Neural cell (in vitro differentiated cells): Measurements from ENCODE around the gene MST1. TPM values are rescaled to one million over a fixed set of nuclear protein-coding genes. Genes with fewer than 3 reads are reported as not detected.

Experiments
- H2AFZ ChIP-seq: fragments of 200-600, 300-800 bp; sonication (generic), shearing (Covaris generic); 2 replicates; pipeline ENCODE4 v1.6.0; 2014; ENCODE audit warnings: low read depth, mild to moderate bottlenecking, antibody characterized with exemption, low read length, moderate library complexity
- H3F3A ChIP-seq: fragments of 200-600 bp; shearing (Covaris generic); 2 replicates; pipeline ENCODE4 v1.6.1; 2016; ENCODE audit warnings: mild to moderate bottlenecking, moderate library complexity, mixed read lengths, antibody characterized with exemption, low read length; ENCODE audit not compliant: insufficient read depth, poor library complexity, severe bottlenecking
- H3K27ac ChIP-seq: fragments of 200-600, 300-800 bp; sonication (generic), shearing (Covaris generic); 2 replicates; pipeline ENCODE4 v1.5.1; 2014; ENCODE audit warnings: mild to moderate bottlenecking, low read length, moderate library complexity
- H3K27me3 ChIP-seq: fragments of 300-800, 200-600 bp; sonication (generic), shearing (Covaris generic); 2 replicates; pipeline ENCODE4 v1.6.0; 2014; ENCODE audit warnings: mild to moderate bottlenecking, low read depth, low read length, moderate library complexity; ENCODE audit not compliant: insufficient read depth
- H3K36me3 ChIP-seq: fragments of 300-800, 200-600 bp; sonication (generic), shearing (Covaris generic); 2 replicates; pipeline ENCODE4 v1.5.1; 2014; ENCODE audit warnings: mild to moderate bottlenecking, antibody characterized with exemption, low read length, moderate library complexity; ENCODE audit not compliant: insufficient read depth
- H3K4me2 ChIP-seq: fragments of 300-800, 200-600 bp; sonication (generic), shearing (Covaris generic); 2 replicates; pipeline ENCODE4 v1.6.0; 2014; ENCODE audit warnings: mild to moderate bottlenecking, low read length
- H3K4me3 ChIP-seq: fragments of 300-800, 200-600 bp; sonication (generic), shearing (Covaris generic); 2 replicates; pipeline ENCODE4 v1.5.1; 2014; ENCODE audit warnings: mild to moderate bottlenecking, low read length, moderate library complexity
- H3K79me2 ChIP-seq: fragments of 200-600 bp; shearing (Covaris generic); replicated peaks from 2 replicates; pipeline ENCODE4 v1.6.0; 2014; ENCODE audit warnings: mild to moderate bottlenecking, low read length, moderate library complexity; ENCODE audit not compliant: insufficient read depth
- H3K9ac ChIP-seq: fragments of 300-800, 200-600 bp; sonication (generic), shearing (Covaris generic); 2 replicates; pipeline ENCODE4 v1.6.1; 2016; ENCODE audit warnings: mild to moderate bottlenecking, low read length, mixed read lengths
- H3K9me2 ChIP-seq: fragments of 200-600 bp; shearing (Covaris generic); 2 replicates; pipeline ENCODE4 v1.6.1; 2016; ENCODE audit warnings: mild to moderate bottlenecking, low read length, mixed read lengths; ENCODE audit not compliant: insufficient read depth
- H3K9me3 ChIP-seq: fragments of 200-600, 300-800 bp; sonication (generic), shearing (Covaris generic); 2 replicates; pipeline ENCODE4 v1.6.1; 2016; ENCODE audit warnings: mild to moderate bottlenecking, mixed run types, low read length, moderate library complexity, mixed read lengths
- H4K20me1 ChIP-seq: fragments of 200-600 bp; shearing (Covaris generic); 2 replicates; pipeline ENCODE4 v1.6.1; 2016; ENCODE audit warnings: mild to moderate bottlenecking, mixed run types; ENCODE audit not compliant: insufficient read depth
- EP300 ChIP-seq: fragments of 450-650 bp; conservative IDR thresholded peaks from 2 replicates; pipeline ENCODE4 v1.6.1; 2014; ENCODE audit warnings: antibody characterized with exemption, mild to moderate bottlenecking, moderate library complexity; ENCODE audit not compliant: poor library complexity, severe bottlenecking
- EZH2 ChIP-seq: fragments of 200-600, 300-800 bp; shearing (Covaris generic), sonication (generic); IDR thresholded peaks from 2 replicates; pipeline ENCODE4 v1.6.1; 2014; ENCODE audit warnings: antibody characterized with exemption, low read length, borderline replicate concordance, mild to moderate bottlenecking; ENCODE audit not compliant: insufficient read depth, poor library complexity, severe bottlenecking
- MXI1 ChIP-seq: fragments of 450-650 bp; conservative IDR thresholded peaks from 2 replicates; pipeline ENCODE4 v1.6.1; 2014; ENCODE audit warnings: antibody characterized with exemption, mild to moderate bottlenecking; ENCODE audit not compliant: poor library complexity, severe bottlenecking
- POLR2AphosphoS5 ChIP-seq: IDR thresholded peaks from 2 replicates; pipeline ENCODE4 v1.6.1; 2012
- RAD21 ChIP-seq: fragments of 450-650 bp; conservative IDR thresholded peaks from 2 replicates; pipeline ENCODE4 v1.6.1; 2014; ENCODE audit warnings: antibody characterized with exemption, mild to moderate bottlenecking, moderate library complexity
- REST ChIP-seq: IDR thresholded peaks from 2 replicates; pipeline ENCODE4 v1.6.1; 2012; ENCODE audit warnings: borderline replicate concordance
- SMC3 ChIP-seq: fragments of 450-650 bp; conservative IDR thresholded peaks from 2 replicates; pipeline ENCODE4 v1.6.1; 2014; ENCODE audit warnings: antibody characterized with exemption, mild to moderate bottlenecking, moderate library complexity; ENCODE audit not compliant: poor library complexity
- TAF1 ChIP-seq: IDR thresholded peaks from 2 replicates; pipeline ENCODE4 v1.6.1; 2012; ENCODE audit warnings: low read depth
- polyA plus RNA-seq: library from polyadenylated mRNA; depleted of rRNA; stranded (reverse); fragments of >200 nt; gene quantifications from 2 replicates; pipeline ENCODE4 v1.2.3, GENCODE V29; 2014
- TF ChIP-seq, protein P1 (sequence below): fragments of 450-650 bp; IDR thresholded peaks from 2 replicates; pipeline ENCODE4 v1.5.1; 2014; ENCODE audit warnings: antibody characterized with exemption, mild to moderate bottlenecking, moderate library complexity; ENCODE audit not compliant: poor library complexity, severe bottlenecking

Gene MST1
- polyA plus RNA-seq, 1 donor from 2014 or later, result 64.0 TPM

DNA sequence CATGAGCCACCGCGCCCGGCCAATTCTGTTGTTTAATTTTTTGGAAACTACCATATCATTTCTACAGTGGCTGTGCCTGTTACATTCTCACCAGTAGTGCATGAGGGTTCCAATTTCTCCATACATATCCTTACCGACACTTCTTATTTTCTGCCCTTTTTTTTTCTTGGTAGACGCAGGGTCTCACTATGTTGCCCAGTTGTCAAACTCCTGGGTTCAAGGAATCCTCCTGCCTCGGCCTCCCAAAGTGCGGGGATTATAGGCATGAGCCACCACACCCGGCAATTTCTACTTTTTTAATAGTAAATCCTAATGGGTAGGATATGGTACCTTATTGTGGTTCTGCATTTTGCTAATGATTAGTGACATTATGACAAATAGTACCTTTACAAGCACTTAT is 20.6 kb upstream of the MST1 start:
- Histone ChIP-seq H3K79me2 (no peaks in the 10 kb centered on the region), H3K27ac (no peak overlapping the region), H4K20me1 (no peaks in the 10 kb centered on the region), H3K4me2 (no peak overlapping the region), H3K9me3 (no peaks in the 10 kb centered on the region), H3K27me3 (no peaks in the 10 kb centered on the region), H3K9ac (no peak overlapping the region), H3F3A (no peaks in the 10 kb centered on the region), H3K36me3 (no peaks in the 10 kb centered on the region), H2AFZ (no peak overlapping the region), H3K4me3 (no peak overlapping the region), H3K9me2 (no peaks in the 10 kb centered on the region)
- TF ChIP-seq EZH2 (no peak), REST (no peak), RAD21 (no peak), TAF1 (no peak), POLR2AphosphoS5 (no peak), SMC3 (no peak), MXI1 (no peak), EP300 (no peak)
- TF ChIP-seq, protein P1, sequence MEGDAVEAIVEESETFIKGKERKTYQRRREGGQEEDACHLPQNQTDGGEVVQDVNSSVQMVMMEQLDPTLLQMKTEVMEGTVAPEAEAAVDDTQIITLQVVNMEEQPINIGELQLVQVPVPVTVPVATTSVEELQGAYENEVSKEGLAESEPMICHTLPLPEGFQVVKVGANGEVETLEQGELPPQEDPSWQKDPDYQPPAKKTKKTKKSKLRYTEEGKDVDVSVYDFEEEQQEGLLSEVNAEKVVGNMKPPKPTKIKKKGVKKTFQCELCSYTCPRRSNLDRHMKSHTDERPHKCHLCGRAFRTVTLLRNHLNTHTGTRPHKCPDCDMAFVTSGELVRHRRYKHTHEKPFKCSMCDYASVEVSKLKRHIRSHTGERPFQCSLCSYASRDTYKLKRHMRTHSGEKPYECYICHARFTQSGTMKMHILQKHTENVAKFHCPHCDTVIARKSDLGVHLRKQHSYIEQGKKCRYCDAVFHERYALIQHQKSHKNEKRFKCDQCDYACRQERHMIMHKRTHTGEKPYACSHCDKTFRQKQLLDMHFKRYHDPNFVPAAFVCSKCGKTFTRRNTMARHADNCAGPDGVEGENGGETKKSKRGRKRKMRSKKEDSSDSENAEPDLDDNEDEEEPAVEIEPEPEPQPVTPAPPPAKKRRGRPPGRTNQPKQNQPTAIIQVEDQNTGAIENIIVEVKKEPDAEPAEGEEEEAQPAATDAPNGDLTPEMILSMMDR, result no peak

- Histone ChIP-seq H3K27ac (no peak overlapping the region), H3K79me2 (no peaks in the 10 kb centered on the region), H3K36me3 (no peaks in the 10 kb centered on the region), H3K9me3 (no peaks in the 10 kb centered on the region), H3K4me3 (no peak overlapping the region), H4K20me1 (no peaks in the 10 kb centered on the region), H3K9me2 (no peaks in the 10 kb centered on the region), H2AFZ (no peak overlapping the region), H3F3A (no peaks in the 10 kb centered on the region), H3K9ac (no peak overlapping the region), H3K4me2 (no peak overlapping the region), H3K27me3 (no peaks in the 10 kb centered on the region)
- TF ChIP-seq RAD21 (no peak), EZH2 (no peak), TAF1 (no peak), POLR2AphosphoS5 (no peak), MXI1 (no peak), REST (no peak)
Observed at GRCh38 chr3:49707113-49707480, 17.8 kb upstream of the MST1 start.
